Neuronal stem cell (in vitro differentiated cells): ENCODE measurements around the gene CKAP5.

ENCODE experiments used
- DNase-seq: peaks from one replicate; pipeline ENCODE4 v3.0.0-alpha.2; 2013; ENCODE audit warnings: low spot score
- H2AFZ ChIP-seq: one replicate; pipeline ENCODE4 v1.6.1; 2013; ENCODE audit warnings: mild to moderate bottlenecking, low read length, inconsistent platforms
- H2AK5ac ChIP-seq: 2 replicates; pipeline ENCODE4 v1.6.1; 2013; ENCODE audit warnings: low read depth, mild to moderate bottlenecking, inconsistent platforms, low read length, moderate library complexity, mixed read lengths
- H2BK120ac ChIP-seq: 2 replicates; pipeline ENCODE4 v1.6.1; 2013; ENCODE audit warnings: low read depth, mild to moderate bottlenecking, inconsistent platforms, low read length, moderate library complexity, mixed read lengths
- H2BK12ac ChIP-seq: one replicate; pipeline ENCODE4 v1.6.1; 2013; ENCODE audit warnings: low read length, inconsistent platforms
- H2BK15ac ChIP-seq: 2 replicates; pipeline ENCODE4 v1.6.1; 2013; ENCODE audit warnings: mild to moderate bottlenecking, low read length, inconsistent platforms, mixed read lengths
- H2BK5ac ChIP-seq: one replicate; pipeline ENCODE4 v1.6.1; 2013; ENCODE audit warnings: inconsistent platforms, mild to moderate bottlenecking, low read length, moderate library complexity
- H3K14ac ChIP-seq: one replicate; pipeline ENCODE4 v1.6.1; 2013; ENCODE audit warnings: low read length, inconsistent platforms
- H3K18ac ChIP-seq: 2 replicates; pipeline ENCODE4 v1.6.1; 2013; ENCODE audit warnings: low read length, inconsistent platforms
- H3K23ac ChIP-seq: 2 replicates; pipeline ENCODE4 v1.6.1; 2013; ENCODE audit warnings: low read depth, mild to moderate bottlenecking, mixed read lengths, low read length, inconsistent platforms; ENCODE audit not compliant: poor library complexity
- H3K27ac ChIP-seq: replicated peaks from 3 replicates; pipeline ENCODE4 v1.5.1; 2013; ENCODE audit warnings: low read length, inconsistent platforms
- H3K27me3 ChIP-seq, 3 experiments: 2 replicates each; pipeline ENCODE4 v1.6.1; 2013; ENCODE audit warnings: low read length in 3 of 3, mild to moderate bottlenecking in 2 of 3, inconsistent platforms in 1 of 3, low read depth in 1 of 3, mixed read lengths in 1 of 3, moderate library complexity in 1 of 3; ENCODE audit not compliant: control insufficient read depth in 3 of 3, insufficient read depth in 3 of 3
- H3K36me3 ChIP-seq, 2 donors: replicated peaks in 1 of 2; 2 replicates each; pipeline ENCODE4 v1.6.1; 2013; ENCODE audit warnings: low read length in 2 of 2; ENCODE audit not compliant: control insufficient read depth in 2 of 2, insufficient read depth in 2 of 2
- H3K4ac ChIP-seq: 2 replicates; pipeline ENCODE4 v1.6.1; 2013; ENCODE audit warnings: inconsistent platforms, mild to moderate bottlenecking, low read length, moderate library complexity
- H3K4me1 ChIP-seq, 2 donors: 1 replicate in 1 of 2; 2 replicates in 1 of 2; pipeline ENCODE4 v1.6.1; 2013; ENCODE audit warnings: low read length in 2 of 2, low read depth in 1 of 2; ENCODE audit not compliant: control insufficient read depth in 2 of 2, insufficient read depth in 1 of 2
- H3K4me2 ChIP-seq: one replicate; pipeline ENCODE4 v1.6.1; 2013; ENCODE audit warnings: mild to moderate bottlenecking, low read length, inconsistent platforms; ENCODE audit not compliant: insufficient read depth, poor library complexity, severe bottlenecking
- H3K4me3 ChIP-seq, 2 donors: 2 replicates each; pipeline ENCODE4 v1.5.1; 2013; ENCODE audit warnings: low read length in 2 of 2, mild to moderate bottlenecking in 2 of 2, inconsistent platforms in 1 of 2, moderate library complexity in 1 of 2
- H3K79me1 ChIP-seq: one replicate; pipeline ENCODE4 v1.6.1; 2013; ENCODE audit warnings: low read depth, mild to moderate bottlenecking, inconsistent platforms, low read length, moderate library complexity
- H3K9ac ChIP-seq: one replicate; pipeline ENCODE4 v1.6.1; 2013; ENCODE audit warnings: mild to moderate bottlenecking, low read depth, low read length, inconsistent platforms; ENCODE audit not compliant: poor library complexity
- H3K9me3 ChIP-seq, 2 donors: replicated peaks in 1 of 2; 2 replicates each; pipeline versions ENCODE3 to v1.6.1; 2013; ENCODE audit warnings: low read length in 2 of 2, mild to moderate bottlenecking in 2 of 2, inconsistent platforms in 1 of 2, low read depth in 1 of 2, mixed read lengths in 1 of 2, moderate library complexity in 1 of 2; ENCODE audit not compliant: control insufficient read depth in 2 of 2, insufficient read depth in 1 of 2
- H4K8ac ChIP-seq: one replicate; pipeline ENCODE4 v1.6.1; 2013; ENCODE audit warnings: low read depth, mild to moderate bottlenecking, inconsistent platforms, low read length, moderate library complexity
- H4K91ac ChIP-seq: one replicate; pipeline ENCODE4 v1.6.1; 2013; ENCODE audit warnings: low read length, low read depth, mild to moderate bottlenecking, inconsistent platforms; ENCODE audit not compliant: poor library complexity
- WGBS, 2 donors: extraction: QIAGEN DNeasy Blood & Tissue Kit; methylation state at CpG; one replicate each; pipeline ENCODE4 v1.1.7; 2013; ENCODE audit warnings: missing lambda C conversion rate in 2 of 2, mixed read lengths in 1 of 2; ENCODE audit not compliant: insufficient read length in 2 of 2, insufficient replicate concordance in 1 of 2; ENCODE audit errors: extremely low coverage in 2 of 2; 5-methylcytosine and 5-hydroxymethylcytosine counted together

CKAP5 gene

GRCh38 chr11:46766656-46767055, 79.4 kb downstream of the CKAP5 start:
- H4K91ac ChIP-seq = no peak overlapping the region
- peaks cover 27 to 99% of the 10 kb centered on the region in 2 donors for H3K36me3 ChIP-seq
- H3K18ac ChIP-seq = no peak overlapping the region
- no peak overlapping the region for H3K14ac ChIP-seq
- no peak overlapping the region for H3K27ac ChIP-seq
- H2AFZ ChIP-seq = no peak overlapping the region
- no peak overlapping the region for H2BK15ac ChIP-seq
- H3K9ac ChIP-seq = no peak overlapping the region
- H3K4ac ChIP-seq = no peak overlapping the region
- H3K4me1 ChIP-seq = no peaks in the 10 kb centered on the region
- WGBS, 2 donors = no CpG with 5 or more reads among the region's 2 CpGs
- H2AK5ac ChIP-seq = no peak overlapping the region
- H4K8ac ChIP-seq = no peak overlapping the region
- H2BK12ac ChIP-seq = no peak overlapping the region
- no peak overlapping the region for H3K4me2 ChIP-seq
- H2BK5ac ChIP-seq = no peak overlapping the region
- H3K79me1 ChIP-seq = no peaks in the 10 kb centered on the region
- no peak for DNase-seq
- no peaks in the 10 kb centered on the region for H3K9me3 ChIP-seq
- H3K4me3 ChIP-seq = no peak overlapping the region
- no peaks in the 10 kb centered on the region for H3K27me3 ChIP-seq
- no peak overlapping the region for H3K23ac ChIP-seq
- H2BK120ac ChIP-seq = no peak overlapping the region

- Histone ChIP-seq H3K4me2 (no peak overlapping the region), H3K4ac (no peak overlapping the region), H3K4me1 (no peaks in the 10 kb centered on the region), H4K91ac (no peak overlapping the region), H2BK15ac (no peak overlapping the region), H2BK12ac (no peak overlapping the region), H4K8ac (no peak overlapping the region), H3K27me3 (peaks cover 0 to 3% (median 0%) of the 10 kb centered on the region in 3 experiments), H3K9ac (no peak overlapping the region), H2AFZ (no peak overlapping the region), H3K4me3 (no peak overlapping the region), H3K23ac (no peak overlapping the region), H3K18ac (no peak overlapping the region), H3K14ac (no peak overlapping the region), H3K27ac (no peak overlapping the region), H3K36me3 (peaks cover 35 to 95% of the 10 kb centered on the region in 2 donors), H2BK5ac (no peak overlapping the region), H2BK120ac (no peak overlapping the region), H3K9me3 (peaks cover 0 to 1% of the 10 kb centered on the region in 2 donors), H2AK5ac (no peak overlapping the region), H3K79me1 (no peaks in the 10 kb centered on the region)
- no peak for DNase-seq
Observed at GRCh38 chr11:46762248-46762647, 83.8 kb downstream of the CKAP5 start.

GRCh38 chr11:46761807-46762206, 84.3 kb downstream of the CKAP5 start:
- H3K9ac ChIP-seq = no peak overlapping the region
- no peak overlapping the region for H3K14ac ChIP-seq
- H3K4me1 ChIP-seq = no peaks in the 10 kb centered on the region
- no peak overlapping the region for H2AFZ ChIP-seq
- no CpG with 5 or more reads among the region's 4 CpGs for WGBS, 2 donors
- H3K4me3 ChIP-seq = no peak overlapping the region
- H2AK5ac ChIP-seq = no peak overlapping the region
- DNase-seq = no peak
- H3K18ac ChIP-seq = no peak overlapping the region
- H3K27me3 ChIP-seq = peaks cover 0 to 3% (median 0%) of the 10 kb centered on the region in 3 experiments
- no peak overlapping the region for H3K27ac ChIP-seq
- H4K8ac ChIP-seq = no peak overlapping the region
- H3K9me3 ChIP-seq = peaks cover 0 to 1% of the 10 kb centered on the region in 2 donors
- H3K36me3 ChIP-seq = peaks cover 35 to 95% of the 10 kb centered on the region in 2 donors
- H3K4ac ChIP-seq = no peak overlapping the region
- H4K91ac ChIP-seq = no peak overlapping the region
- no peak overlapping the region for H2BK12ac ChIP-seq
- no peak overlapping the region for H2BK5ac ChIP-seq
- no peak overlapping the region for H3K23ac ChIP-seq
- H2BK15ac ChIP-seq = no peak overlapping the region
- no peaks in the 10 kb centered on the region for H3K79me1 ChIP-seq
- no peak overlapping the region for H2BK120ac ChIP-seq
- H3K4me2 ChIP-seq = no peak overlapping the region

- H3K18ac ChIP-seq = no peak overlapping the region
- no peak overlapping the region for H3K23ac ChIP-seq
- no peak overlapping the region for H3K9ac ChIP-seq
- peaks cover 0 to 3% (median 0%) of the 10 kb centered on the region in 3 experiments for H3K27me3 ChIP-seq
- no peak overlapping the region for H3K4ac ChIP-seq
- H4K8ac ChIP-seq = no peak overlapping the region
- H2BK12ac ChIP-seq = no peak overlapping the region
- no peak overlapping the region for H2BK5ac ChIP-seq
- no peak overlapping the region for H2BK120ac ChIP-seq
- no peaks in the 10 kb centered on the region for H3K4me1 ChIP-seq
- H3K27ac ChIP-seq = no peak overlapping the region
- H3K4me3 ChIP-seq = no peak overlapping the region
- no peak overlapping the region for H4K91ac ChIP-seq
- H3K9me3 ChIP-seq = peaks cover 0 to 1% of the 10 kb centered on the region in 2 donors
- no peak overlapping the region for H2BK15ac ChIP-seq
- H3K4me2 ChIP-seq = no peak overlapping the region
- no peaks in the 10 kb centered on the region for H3K79me1 ChIP-seq
- H3K36me3 ChIP-seq = peaks cover 37 to 95% of the 10 kb centered on the region in 2 donors
- WGBS, 2 donors = no CpG with 5 or more reads among the region's 6 CpGs
- H3K14ac ChIP-seq = no peak overlapping the region
- no peak overlapping the region for H2AFZ ChIP-seq
- DNase-seq = no peak
- no peak overlapping the region for H2AK5ac ChIP-seq
Observed at GRCh38 chr11:46760429-46761128, 85.5 kb downstream of the CKAP5 start.
